Smooth muscle cell of the brain vasculature (primary cell): ENCODE results near the gene SND1.
A peak's percentile ranks its signal among the peaks of the same experiment; 100 is the strongest.

Experiments used
- DNase-seq: peaks from one replicate; pipeline ENCODE4 v3.0.0-alpha.2; 2012; ENCODE audit warnings: low read depth, low spot score

SND1 gene

DNA sequence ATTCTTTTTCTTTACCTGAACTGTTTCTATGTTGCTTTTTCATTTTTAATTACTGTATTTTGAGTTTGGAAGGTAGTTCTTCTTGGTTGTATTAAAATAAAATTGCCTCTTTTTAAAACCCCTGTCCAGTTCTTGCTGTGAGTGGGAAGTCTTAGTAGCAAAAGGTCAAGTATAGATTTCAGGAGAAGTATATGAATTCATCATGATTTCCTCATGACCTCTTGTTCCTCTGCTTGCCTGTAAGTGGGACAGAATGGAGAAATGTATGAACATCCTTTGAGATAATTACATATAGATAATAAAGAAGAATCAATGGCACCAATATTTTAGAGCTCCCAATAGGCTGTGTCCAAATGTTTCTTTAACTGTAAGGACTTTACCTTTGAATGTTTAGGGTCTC is 253.0 kb downstream of the SND1 start:
- no peak for DNase-seq

DNA sequence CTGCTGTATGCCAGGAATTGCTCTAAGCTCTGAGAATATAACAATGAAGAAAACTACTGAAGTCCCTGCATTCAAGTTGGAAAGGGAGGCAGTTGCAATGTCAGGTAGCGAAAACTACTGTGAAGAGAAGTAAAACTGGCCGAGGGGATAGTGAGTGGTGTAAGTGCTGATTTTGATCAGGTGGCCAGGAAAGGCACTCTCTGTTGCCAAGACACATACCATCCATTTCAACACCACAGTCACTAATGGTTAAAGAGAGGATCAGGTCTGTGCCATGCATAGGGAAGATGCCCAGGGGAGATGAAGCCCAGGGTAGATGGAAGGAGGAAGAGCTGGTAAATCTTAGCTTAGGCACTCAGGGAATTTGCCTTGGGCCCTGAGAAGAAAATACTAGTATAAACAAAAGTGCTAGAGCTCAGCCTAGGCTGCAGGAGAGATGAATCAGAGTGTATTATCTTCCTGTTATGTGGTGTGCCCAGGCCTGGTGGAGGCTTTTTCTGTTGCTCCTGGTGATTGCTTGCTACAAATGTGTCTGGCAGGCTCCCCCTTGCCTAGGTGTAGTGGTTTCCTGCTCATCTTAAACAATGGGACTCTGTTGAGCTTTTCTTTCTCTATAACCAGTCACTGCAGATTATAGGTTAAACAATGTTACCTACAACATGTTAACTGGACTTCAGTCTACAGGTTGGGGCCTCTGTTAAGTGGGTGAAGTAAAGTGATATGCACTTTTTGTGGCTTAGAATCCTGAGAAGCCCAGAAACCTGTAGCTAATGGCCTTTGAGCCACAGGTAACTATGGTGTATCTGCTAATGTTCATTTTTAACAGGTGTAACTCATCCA is 253.7 kb downstream of the SND1 start:
- no peak for DNase-seq

DNA sequence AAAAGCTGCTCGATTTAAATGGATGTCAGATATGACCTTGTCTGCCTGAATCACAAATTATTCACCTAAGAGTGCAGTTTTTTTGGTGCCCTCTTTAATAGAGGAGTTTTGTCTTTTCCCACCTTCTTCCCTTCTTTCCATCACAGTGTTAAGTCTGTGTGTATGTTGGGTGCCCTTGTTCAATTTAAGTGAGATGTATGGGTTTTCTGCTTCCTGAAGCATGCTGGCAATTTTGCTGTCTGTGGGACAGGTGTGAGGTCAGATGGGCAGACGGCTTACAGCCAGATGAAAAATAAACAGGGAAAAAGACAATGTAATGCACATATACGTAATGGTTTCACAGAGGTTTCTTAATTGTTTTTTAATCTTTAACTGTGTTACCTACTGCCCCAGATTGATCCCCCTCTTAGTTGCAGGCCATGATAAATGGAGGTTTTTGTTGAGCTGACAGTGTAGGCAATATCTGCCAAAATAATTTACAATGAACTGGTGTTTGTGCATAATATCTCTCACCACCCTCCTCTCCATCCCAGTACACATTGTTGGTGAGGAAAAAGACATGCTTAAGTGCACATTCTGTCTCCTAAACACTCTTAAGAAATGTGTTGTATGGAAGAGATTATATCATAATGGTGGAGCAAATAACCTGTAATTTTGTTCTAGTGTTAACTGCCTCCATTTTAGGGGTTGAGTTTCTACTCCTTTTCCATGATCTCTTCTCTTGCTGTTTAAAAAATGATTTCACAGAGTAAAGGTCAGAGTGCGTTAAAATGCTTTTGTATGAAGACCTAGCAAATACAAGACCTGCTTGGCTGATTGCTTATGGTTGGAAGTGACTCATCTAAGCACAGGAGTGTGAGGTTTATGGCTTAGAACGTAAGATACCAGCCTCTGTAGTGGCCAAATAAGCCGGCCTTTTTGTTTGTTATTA is 255.4 kb downstream of the SND1 start:
- DNase-seq = peak; percentile 44

- no peak for DNase-seq
Observed at GRCh38 chr7:127908430-127909258, 256.6 kb downstream of the SND1 start.

- DNase-seq = no peak
Observed at GRCh38 chr7:127909424-127910152, 257.6 kb downstream of the SND1 start.

DNA sequence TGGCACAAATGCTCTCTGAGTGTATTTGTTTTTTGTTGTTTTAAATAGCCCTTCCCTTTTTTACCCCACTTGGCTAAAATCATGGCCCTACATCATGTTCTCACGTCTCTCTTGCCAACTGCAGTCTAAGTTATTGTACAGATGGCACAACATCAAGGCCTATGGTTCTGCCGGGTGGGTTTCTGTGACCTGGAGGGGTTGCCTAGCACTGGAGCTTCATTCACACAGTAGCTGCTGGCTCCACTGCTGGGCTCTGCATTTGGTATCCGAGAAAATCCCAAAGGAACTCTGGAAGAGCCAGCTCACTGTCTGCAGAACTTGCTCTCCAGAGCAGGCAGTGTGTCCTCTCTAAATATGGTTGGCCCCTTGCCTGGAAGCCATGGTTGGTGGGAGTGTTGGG is 258.7 kb downstream of the SND1 start:
- no peak for DNase-seq

GRCh38 chr7:127911968-127912511 is 260.0 kb downstream of the SND1 start:
- DNase-seq = no peak

- DNase-seq = no peak
Observed at GRCh38 chr7:127912901-127913300, 260.9 kb downstream of the SND1 start.

GRCh38 chr7:127913686-127914085 is 261.7 kb downstream of the SND1 start:
- DNase-seq = no peak

GRCh38 chr7:127914693-127915092 is 262.7 kb downstream of the SND1 start:
- DNase-seq = no peak

DNA sequence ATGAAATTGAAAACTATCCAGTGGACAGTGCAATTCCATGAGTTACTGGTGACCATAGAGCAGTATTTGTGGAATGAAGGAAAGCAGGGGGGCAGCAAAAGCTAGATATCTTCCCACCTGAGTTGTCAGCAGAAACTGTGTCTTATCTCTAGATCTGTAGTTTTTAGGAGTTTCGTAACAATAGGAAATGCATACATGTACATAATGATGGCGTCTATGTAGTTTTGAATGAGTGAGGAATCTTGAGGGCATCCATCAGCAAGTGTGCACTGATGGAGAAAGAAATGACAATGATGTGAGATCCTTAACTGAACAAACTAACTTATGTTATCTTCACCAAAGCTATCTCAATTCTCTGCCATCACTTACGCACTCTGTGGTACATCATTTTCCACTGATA is 264.7 kb downstream of the SND1 start:
- DNase-seq = no peak

DNA sequence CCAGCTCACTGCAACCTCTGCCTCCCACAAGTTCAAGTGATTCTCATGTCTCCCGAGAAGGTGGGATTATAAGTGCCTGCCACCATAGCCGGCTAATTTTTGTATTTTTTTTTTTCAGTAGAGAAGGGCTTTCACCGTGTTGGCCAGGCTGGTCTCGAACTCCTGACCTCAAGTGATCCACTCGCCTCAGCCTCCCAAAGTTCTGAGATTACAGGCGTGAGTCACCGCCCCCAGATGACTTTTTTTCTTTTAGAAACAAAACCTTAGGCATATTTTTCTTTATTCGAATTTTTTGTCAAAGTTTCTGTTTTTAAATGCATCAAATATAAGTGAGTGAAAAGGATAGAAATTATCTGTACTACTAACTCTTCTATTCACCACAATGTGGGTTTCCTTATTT is 266.1 kb downstream of the SND1 start:
- DNase-seq = no peak

- DNase-seq = no peak
Observed at GRCh38 chr7:127920787-127921438, 268.9 kb downstream of the SND1 start.

GRCh38 chr7:127922656-127923055 is 270.7 kb downstream of the SND1 start:
- DNase-seq = no peak

GRCh38 chr7:127924874-127925273 is 272.9 kb downstream of the SND1 start:
- DNase-seq = no peak

- DNase-seq = no peak
Observed at GRCh38 chr7:127927348-127927696, 275.3 kb downstream of the SND1 start.

GRCh38 chr7:127928222-127928621 is 276.2 kb downstream of the SND1 start:
- no peak for DNase-seq

- DNase-seq = no peak
Observed at GRCh38 chr7:127928852-127929251, 276.9 kb downstream of the SND1 start.

- no peak for DNase-seq
Observed at GRCh38 chr7:127930341-127931328, 278.6 kb downstream of the SND1 start.
